Neural cell (in vitro differentiated cells): ENCODE results near the gene RCBTB2. TPM values are rescaled to one million over a fixed set of nuclear protein-coding genes. Genes with fewer than 3 reads are reported as not detected.

Source experiments
- H2AFZ ChIP-seq: fragments of 200-600, 300-800 bp; sonication (generic), shearing (Covaris generic); 2 replicates; pipeline ENCODE4 v1.6.0; 2014; ENCODE audit warnings: low read depth, mild to moderate bottlenecking, antibody characterized with exemption, low read length, moderate library complexity
- H3F3A ChIP-seq: fragments of 200-600 bp; shearing (Covaris generic); 2 replicates; pipeline ENCODE4 v1.6.1; 2016; ENCODE audit warnings: mild to moderate bottlenecking, moderate library complexity, mixed read lengths, antibody characterized with exemption, low read length; ENCODE audit not compliant: insufficient read depth, poor library complexity, severe bottlenecking
- H3K27ac ChIP-seq: fragments of 200-600, 300-800 bp; sonication (generic), shearing (Covaris generic); 2 replicates; pipeline ENCODE4 v1.5.1; 2014; ENCODE audit warnings: mild to moderate bottlenecking, low read length, moderate library complexity
- H3K27me3 ChIP-seq: fragments of 300-800, 200-600 bp; sonication (generic), shearing (Covaris generic); 2 replicates; pipeline ENCODE4 v1.6.0; 2014; ENCODE audit warnings: mild to moderate bottlenecking, low read depth, low read length, moderate library complexity; ENCODE audit not compliant: insufficient read depth
- H3K36me3 ChIP-seq: fragments of 300-800, 200-600 bp; sonication (generic), shearing (Covaris generic); 2 replicates; pipeline ENCODE4 v1.5.1; 2014; ENCODE audit warnings: mild to moderate bottlenecking, antibody characterized with exemption, low read length, moderate library complexity; ENCODE audit not compliant: insufficient read depth
- H3K4me2 ChIP-seq: fragments of 300-800, 200-600 bp; sonication (generic), shearing (Covaris generic); 2 replicates; pipeline ENCODE4 v1.6.0; 2014; ENCODE audit warnings: mild to moderate bottlenecking, low read length
- H3K4me3 ChIP-seq: fragments of 300-800, 200-600 bp; sonication (generic), shearing (Covaris generic); 2 replicates; pipeline ENCODE4 v1.5.1; 2014; ENCODE audit warnings: mild to moderate bottlenecking, low read length, moderate library complexity
- H3K79me2 ChIP-seq: fragments of 200-600 bp; shearing (Covaris generic); replicated peaks from 2 replicates; pipeline ENCODE4 v1.6.0; 2014; ENCODE audit warnings: mild to moderate bottlenecking, low read length, moderate library complexity; ENCODE audit not compliant: insufficient read depth
- H3K9ac ChIP-seq: fragments of 300-800, 200-600 bp; sonication (generic), shearing (Covaris generic); 2 replicates; pipeline ENCODE4 v1.6.1; 2016; ENCODE audit warnings: mild to moderate bottlenecking, low read length, mixed read lengths
- H3K9me2 ChIP-seq: fragments of 200-600 bp; shearing (Covaris generic); 2 replicates; pipeline ENCODE4 v1.6.1; 2016; ENCODE audit warnings: mild to moderate bottlenecking, low read length, mixed read lengths; ENCODE audit not compliant: insufficient read depth
- H3K9me3 ChIP-seq: fragments of 200-600, 300-800 bp; sonication (generic), shearing (Covaris generic); 2 replicates; pipeline ENCODE4 v1.6.1; 2016; ENCODE audit warnings: mild to moderate bottlenecking, mixed run types, low read length, moderate library complexity, mixed read lengths
- H4K20me1 ChIP-seq: fragments of 200-600 bp; shearing (Covaris generic); 2 replicates; pipeline ENCODE4 v1.6.1; 2016; ENCODE audit warnings: mild to moderate bottlenecking, mixed run types; ENCODE audit not compliant: insufficient read depth
- CTCF ChIP-seq: fragments of 450-650 bp; IDR thresholded peaks from 2 replicates; pipeline ENCODE4 v1.5.1; 2014; ENCODE audit warnings: antibody characterized with exemption, mild to moderate bottlenecking, moderate library complexity; ENCODE audit not compliant: poor library complexity, severe bottlenecking
- EP300 ChIP-seq: fragments of 450-650 bp; conservative IDR thresholded peaks from 2 replicates; pipeline ENCODE4 v1.6.1; 2014; ENCODE audit warnings: antibody characterized with exemption, mild to moderate bottlenecking, moderate library complexity; ENCODE audit not compliant: poor library complexity, severe bottlenecking
- EZH2 ChIP-seq: fragments of 200-600, 300-800 bp; shearing (Covaris generic), sonication (generic); IDR thresholded peaks from 2 replicates; pipeline ENCODE4 v1.6.1; 2014; ENCODE audit warnings: antibody characterized with exemption, low read length, borderline replicate concordance, mild to moderate bottlenecking; ENCODE audit not compliant: insufficient read depth, poor library complexity, severe bottlenecking
- MXI1 ChIP-seq: fragments of 450-650 bp; conservative IDR thresholded peaks from 2 replicates; pipeline ENCODE4 v1.6.1; 2014; ENCODE audit warnings: antibody characterized with exemption, mild to moderate bottlenecking; ENCODE audit not compliant: poor library complexity, severe bottlenecking
- POLR2AphosphoS5 ChIP-seq: IDR thresholded peaks from 2 replicates; pipeline ENCODE4 v1.6.1; 2012
- RAD21 ChIP-seq: fragments of 450-650 bp; conservative IDR thresholded peaks from 2 replicates; pipeline ENCODE4 v1.6.1; 2014; ENCODE audit warnings: antibody characterized with exemption, mild to moderate bottlenecking, moderate library complexity
- REST ChIP-seq: IDR thresholded peaks from 2 replicates; pipeline ENCODE4 v1.6.1; 2012; ENCODE audit warnings: borderline replicate concordance
- SMC3 ChIP-seq: fragments of 450-650 bp; conservative IDR thresholded peaks from 2 replicates; pipeline ENCODE4 v1.6.1; 2014; ENCODE audit warnings: antibody characterized with exemption, mild to moderate bottlenecking, moderate library complexity; ENCODE audit not compliant: poor library complexity
- TAF1 ChIP-seq: IDR thresholded peaks from 2 replicates; pipeline ENCODE4 v1.6.1; 2012; ENCODE audit warnings: low read depth
- polyA plus RNA-seq: library from polyadenylated mRNA; depleted of rRNA; stranded (reverse); fragments of >200 nt; gene quantifications from 2 replicates; pipeline ENCODE4 v1.2.3, GENCODE V29; 2014

RCBTB2 gene
- polyA plus RNA-seq, 1 donor from 2014 or later, result 19.0 TPM

DNA sequence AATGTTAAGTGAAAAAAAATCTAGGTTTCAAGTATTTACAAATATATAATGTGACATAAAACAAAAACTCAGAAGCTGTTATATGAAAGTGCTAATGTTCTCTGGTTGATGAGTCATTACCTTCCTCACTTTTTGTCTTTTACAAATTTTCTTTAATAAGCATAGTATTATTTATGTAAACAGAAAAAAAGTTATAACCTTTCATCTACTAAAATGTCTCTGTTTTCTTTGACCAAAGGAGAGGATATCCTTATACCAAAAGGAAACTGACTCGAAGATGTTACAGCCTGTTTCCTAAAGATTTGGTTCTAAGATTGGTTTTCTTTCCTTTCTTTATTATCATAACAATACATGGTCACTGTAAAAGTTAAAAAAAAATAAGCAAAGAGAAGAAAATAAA lies 38.0 kb downstream of the RCBTB2 start:
- no peak overlapping the region for H3K4me3 ChIP-seq
- no peaks in the 10 kb centered on the region for H4K20me1 ChIP-seq
- no peaks in the 10 kb centered on the region for H3K9me2 ChIP-seq
- no peak overlapping the region for H3K27ac ChIP-seq
- TF ChIP-seq SMC3 (no peak), RAD21 (no peak), MXI1 (no peak), REST (no peak), CTCF (no peak)
- no peaks in the 10 kb centered on the region for H3K27me3 ChIP-seq
- H3K4me2 ChIP-seq, result no peak overlapping the region
- no peaks in the 10 kb centered on the region for H3K36me3 ChIP-seq
- H3K9ac ChIP-seq, result no peak overlapping the region
- no peaks in the 10 kb centered on the region for H3F3A ChIP-seq
- no peaks in the 10 kb centered on the region for H3K79me2 ChIP-seq
- H3K9me3 ChIP-seq, result no peaks in the 10 kb centered on the region
- no peak overlapping the region for H2AFZ ChIP-seq

- no peaks in the 10 kb centered on the region for H3K27me3 ChIP-seq
- TF ChIP-seq MXI1, result no peak
- TF ChIP-seq REST, result no peak
- no peak for TF ChIP-seq EZH2
- no peak for TF ChIP-seq TAF1
- no peak for TF ChIP-seq RAD21
- TF ChIP-seq POLR2AphosphoS5, result no peak
- TF ChIP-seq CTCF, result no peak
- TF ChIP-seq SMC3, result no peak
- no peak for TF ChIP-seq EP300
- no peak overlapping the region for H3K4me3 ChIP-seq
- no peaks in the 10 kb centered on the region for H3F3A ChIP-seq
- H3K9me3 ChIP-seq, result no peaks in the 10 kb centered on the region
- no peak overlapping the region for H3K27ac ChIP-seq
- no peaks in the 10 kb centered on the region for H3K9me2 ChIP-seq
- no peaks in the 10 kb centered on the region for H3K79me2 ChIP-seq
- no peak overlapping the region for H3K4me2 ChIP-seq
- no peak overlapping the region for H3K9ac ChIP-seq
- no peaks in the 10 kb centered on the region for H3K36me3 ChIP-seq
- no peak overlapping the region for H2AFZ ChIP-seq
- H4K20me1 ChIP-seq, result no peaks in the 10 kb centered on the region
These were observed 39.0 kb downstream of the RCBTB2 start for GRCh38 chr13:48493851-48494250.
